ENCODE measurements around the gene TBC1D8.
A peak's percentile ranks its signal among the peaks of the same experiment; 100 is the strongest.

Gene TBC1D8

GRCh38 chr2:101133492-101134100 is 17.6 kb downstream of the TBC1D8 start:
- no peak for DNase-seq

- DNase-seq: no peak
Observed at GRCh38 chr2:101132202-101132601, 19.0 kb downstream of the TBC1D8 start.

- no peak for DNase-seq
Observed at GRCh38 chr2:101130081-101130480, 21.1 kb downstream of the TBC1D8 start.

GRCh38 chr2:101127319-101128056 is 23.7 kb downstream of the TBC1D8 start:
- no peak for DNase-seq

GRCh38 chr2:101125808-101126207 is 25.4 kb downstream of the TBC1D8 start:
- no peak for DNase-seq

GRCh38 chr2:101125374-101125773 is 25.8 kb downstream of the TBC1D8 start:
- DNase-seq: peak; percentile 70

GRCh38 chr2:101124643-101125366 is 26.4 kb downstream of the TBC1D8 start:
- no peak for DNase-seq

- no peak for DNase-seq
Observed at GRCh38 chr2:101123795-101124471, 27.2 kb downstream of the TBC1D8 start.

GRCh38 chr2:101121174-101121573 is 30.0 kb downstream of the TBC1D8 start:
- no peak for DNase-seq

- peak; percentile 35 for DNase-seq
Observed at GRCh38 chr2:101120124-101120996, 30.8 kb downstream of the TBC1D8 start.

- no peak for DNase-seq
Observed at GRCh38 chr2:101119431-101119830, 31.8 kb downstream of the TBC1D8 start.

- no peak for DNase-seq
Observed at GRCh38 chr2:101116841-101117552, 34.2 kb downstream of the TBC1D8 start.

GRCh38 chr2:101116348-101116747 is 34.8 kb downstream of the TBC1D8 start:
- no peak for DNase-seq

- no peak for DNase-seq
Observed at GRCh38 chr2:101115664-101116063, 35.5 kb downstream of the TBC1D8 start.

- DNase-seq: peak; percentile 75
Observed at GRCh38 chr2:101114815-101115214, 36.4 kb downstream of the TBC1D8 start.

- no peak for DNase-seq
Observed at GRCh38 chr2:101114268-101114783, 36.9 kb downstream of the TBC1D8 start.

- DNase-seq: peak; percentile 30
Observed at GRCh38 chr2:101113441-101114267, 37.5 kb downstream of the TBC1D8 start.

GRCh38 chr2:101112772-101113157 is 38.4 kb downstream of the TBC1D8 start:
- peak; percentile 63 for DNase-seq

GRCh38 chr2:101111917-101112771 is 39.0 kb downstream of the TBC1D8 start:
- DNase-seq: no peak
